Measurements from ENCODE around the gene TMCC2.

The TMCC2 gene

GRCh38 chr1:205300149-205300548, 72.4 kb downstream of the TMCC2 start:
- Histone ChIP-seq H3K27ac (ENCODE audit: low read depth, low read length) (no peak overlapping the region), H3K36me3 (ENCODE audit: control insufficient read depth, insufficient read depth, low read length) (peaks cover 19% of the 10 kb centered on the region), H3K4me1 (ENCODE audit: control insufficient read depth, insufficient read depth, low read length) (peaks cover 4% of the 10 kb centered on the region), H3K4me3 (ENCODE audit: low read length) (no peak overlapping the region), H3K27me3 (ENCODE audit: control insufficient read depth, insufficient read depth, low read length) (no peaks in the 10 kb centered on the region), H3K9ac (ENCODE audit: low read length) (no peak overlapping the region)

GRCh38 chr1:205301205-205301821, 73.6 kb downstream of the TMCC2 start:
- Histone ChIP-seq H3K36me3 (ENCODE audit: control insufficient read depth, insufficient read depth, low read length) (peaks cover 23% of the 10 kb centered on the region), H3K9ac (ENCODE audit: low read length) (no peak overlapping the region), H3K27ac (ENCODE audit: low read depth, low read length) (no peak overlapping the region), H3K27me3 (ENCODE audit: control insufficient read depth, insufficient read depth, low read length) (no peaks in the 10 kb centered on the region), H3K4me1 (ENCODE audit: control insufficient read depth, insufficient read depth, low read length) (peaks cover 4% of the 10 kb centered on the region), H3K4me3 (ENCODE audit: low read length) (no peak overlapping the region)

GRCh38 chr1:205301842-205302588, 74.3 kb downstream of the TMCC2 start:
- H3K4me3 ChIP-seq (ENCODE audit: low read length) = no peak overlapping the region
- H3K4me1 ChIP-seq (ENCODE audit: control insufficient read depth, insufficient read depth, low read length) = peaks cover 4% of the 10 kb centered on the region
- H3K36me3 ChIP-seq (ENCODE audit: control insufficient read depth, insufficient read depth, low read length) = peaks cover 23% of the 10 kb centered on the region
- no peak overlapping the region for H3K27ac ChIP-seq (ENCODE audit: low read depth, low read length)
- H3K27me3 ChIP-seq (ENCODE audit: control insufficient read depth, insufficient read depth, low read length) = no peaks in the 10 kb centered on the region
- no peak overlapping the region for H3K9ac ChIP-seq (ENCODE audit: low read length)

DNA sequence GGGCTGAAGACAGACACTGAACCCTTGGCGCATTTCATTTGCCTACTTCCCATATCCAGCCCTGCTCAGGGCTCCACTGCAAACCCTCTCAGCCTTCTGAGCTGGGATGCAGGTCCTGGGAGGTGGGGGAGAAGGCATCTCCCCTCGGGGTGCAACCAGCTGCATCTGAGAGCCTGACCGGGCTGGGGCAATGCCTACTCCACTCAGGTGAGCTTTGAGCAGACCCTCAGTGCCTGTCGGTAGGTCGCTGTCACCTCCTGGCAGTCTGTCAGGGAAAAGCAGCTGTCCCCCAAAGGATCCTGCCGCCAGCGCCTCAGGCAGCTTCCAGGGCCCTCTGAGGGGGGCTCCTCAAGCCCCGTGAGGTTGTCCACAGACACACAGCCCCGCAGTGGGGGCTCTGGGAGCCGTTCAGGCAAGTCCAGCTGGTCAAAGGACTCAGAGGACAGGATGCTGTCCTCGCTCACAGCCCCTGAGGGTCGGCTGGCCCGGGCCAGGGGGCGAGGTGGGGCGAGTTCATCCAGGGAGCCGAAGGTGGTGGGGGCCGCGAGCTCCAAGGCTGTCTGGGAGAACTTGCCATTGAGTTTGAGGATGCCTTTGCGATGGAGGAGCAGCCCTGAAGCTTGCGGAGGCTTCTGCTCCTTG, 75.6 kb downstream of the TMCC2 start:
- peaks cover 4% of the 10 kb centered on the region for H3K4me1 ChIP-seq (ENCODE audit: control insufficient read depth, insufficient read depth, low read length)
- no peak overlapping the region for H3K4me3 ChIP-seq (ENCODE audit: low read length)
- H3K27ac ChIP-seq (ENCODE audit: low read depth, low read length) = no peak overlapping the region
- no peaks in the 10 kb centered on the region for H3K27me3 ChIP-seq (ENCODE audit: control insufficient read depth, insufficient read depth, low read length)
- H3K9ac ChIP-seq (ENCODE audit: low read length) = no peak overlapping the region
- peaks cover 32% of the 10 kb centered on the region for H3K36me3 ChIP-seq (ENCODE audit: control insufficient read depth, insufficient read depth, low read length)

DNA sequence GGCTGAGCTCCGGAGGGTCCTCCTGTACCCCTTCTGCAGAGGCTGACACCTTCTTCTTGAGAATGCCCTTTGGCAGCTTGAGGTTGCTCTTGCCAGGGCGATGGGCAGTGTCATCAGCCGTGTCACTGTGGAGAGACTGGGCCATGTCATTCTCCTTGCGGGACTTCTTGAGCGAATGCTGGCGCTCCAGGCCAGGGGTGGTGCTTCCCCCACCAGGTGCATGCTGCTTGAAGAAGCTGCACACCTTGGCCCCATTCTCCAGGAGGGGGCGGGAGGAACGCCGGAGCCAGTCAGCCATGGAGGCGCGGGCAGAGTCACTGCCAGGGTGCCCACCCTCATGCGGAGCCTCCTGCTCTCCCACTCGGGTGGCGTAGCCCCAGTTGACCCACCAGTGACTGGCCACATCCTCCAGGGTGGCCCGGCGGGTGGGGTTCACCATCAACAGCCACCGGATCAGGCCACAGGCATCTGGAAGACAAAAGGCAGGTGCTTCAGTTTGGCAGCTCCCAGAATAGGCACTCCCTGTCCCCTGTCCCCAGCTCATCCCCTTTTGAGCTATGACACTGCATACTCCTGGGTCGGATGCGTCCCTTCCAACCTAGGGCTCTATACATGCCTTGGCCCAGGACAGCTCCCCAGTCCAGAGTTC, 76.4 kb downstream of the TMCC2 start:
- H3K27ac ChIP-seq (ENCODE audit: low read depth, low read length) = no peak overlapping the region
- no peak overlapping the region for H3K4me3 ChIP-seq (ENCODE audit: low read length)
- H3K36me3 ChIP-seq (ENCODE audit: control insufficient read depth, insufficient read depth, low read length) = peaks cover 32% of the 10 kb centered on the region
- peaks cover 4% of the 10 kb centered on the region for H3K4me1 ChIP-seq (ENCODE audit: control insufficient read depth, insufficient read depth, low read length)
- no peak overlapping the region for H3K9ac ChIP-seq (ENCODE audit: low read length)
- no peaks in the 10 kb centered on the region for H3K27me3 ChIP-seq (ENCODE audit: control insufficient read depth, insufficient read depth, low read length)

GRCh38 chr1:205304695-205305070, 76.9 kb downstream of the TMCC2 start:
- H3K27me3 ChIP-seq (ENCODE audit: control insufficient read depth, insufficient read depth, low read length) = no peaks in the 10 kb centered on the region
- H3K4me3 ChIP-seq (ENCODE audit: low read length) = no peak overlapping the region
- H3K36me3 ChIP-seq (ENCODE audit: control insufficient read depth, insufficient read depth, low read length) = peaks cover 32% of the 10 kb centered on the region
- H3K4me1 ChIP-seq (ENCODE audit: control insufficient read depth, insufficient read depth, low read length) = peaks cover 4% of the 10 kb centered on the region
- H3K9ac ChIP-seq (ENCODE audit: low read length) = no peak overlapping the region
- no peak overlapping the region for H3K27ac ChIP-seq (ENCODE audit: low read depth, low read length)

DNA sequence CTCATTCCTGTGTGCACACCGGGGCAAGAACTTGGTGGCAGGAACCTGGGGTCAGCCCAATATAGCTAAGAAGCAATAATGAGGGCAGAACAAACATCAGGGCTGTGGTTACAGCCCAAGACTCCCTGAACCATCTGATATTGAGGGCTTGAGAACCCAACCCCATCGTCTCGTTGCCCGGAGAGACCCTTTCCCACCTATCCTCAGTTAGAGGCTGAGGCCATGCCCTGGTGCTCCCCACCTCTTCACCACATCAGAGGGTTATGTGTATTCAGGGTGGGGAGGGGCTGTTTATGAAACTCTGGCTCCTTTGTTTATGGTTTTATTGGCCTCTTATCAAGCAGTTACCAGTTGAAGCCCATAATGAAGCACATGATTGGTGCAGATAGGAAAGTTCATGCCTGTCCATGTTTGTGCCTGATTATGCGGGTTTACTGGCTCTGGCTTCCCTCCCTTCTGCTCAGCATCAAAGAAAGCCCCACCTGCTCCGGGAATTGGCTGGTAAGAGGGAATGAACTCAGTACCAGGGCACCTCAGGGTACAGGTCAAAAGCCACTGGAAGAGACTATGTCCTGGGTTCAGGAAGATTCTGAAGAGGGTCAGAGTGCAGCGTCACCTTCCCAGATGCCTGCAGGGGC, 79.3 kb downstream of the TMCC2 start:
- H3K9ac ChIP-seq (ENCODE audit: low read length) = no peak overlapping the region

DNA sequence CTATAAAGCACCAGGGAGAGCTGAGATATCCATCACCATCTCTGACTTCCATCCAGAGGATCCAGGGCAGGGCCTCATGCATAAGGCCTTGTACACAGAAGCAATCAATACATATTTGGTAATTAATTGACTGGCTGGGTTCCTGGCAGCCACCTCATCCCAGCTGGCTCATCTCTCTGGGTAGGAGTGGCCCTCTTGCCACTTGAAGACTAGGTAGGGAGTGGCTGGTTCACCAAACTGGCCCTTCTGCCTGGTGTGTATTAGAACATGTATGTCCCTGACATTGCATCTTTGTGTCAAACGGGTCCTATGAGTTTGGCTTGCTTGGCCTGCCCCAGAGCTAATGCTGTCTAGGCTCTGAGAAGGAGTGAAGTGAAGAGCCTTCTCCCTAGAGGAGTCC, 82.0 kb downstream of the TMCC2 start:
- Histone ChIP-seq H3K9ac (ENCODE audit: low read length) (no peak overlapping the region), H3K4me1 (ENCODE audit: control insufficient read depth, insufficient read depth, low read length) (no peaks in the 10 kb centered on the region), H3K4me3 (ENCODE audit: low read length) (no peak overlapping the region), H3K27me3 (ENCODE audit: control insufficient read depth, insufficient read depth, low read length) (no peaks in the 10 kb centered on the region), H3K36me3 (ENCODE audit: control insufficient read depth, insufficient read depth, low read length) (peaks cover 30% of the 10 kb centered on the region), H3K27ac (ENCODE audit: low read depth, low read length) (no peak overlapping the region)

More for the DNA sequence above, 79.3 kb downstream of the TMCC2 start:
- Histone ChIP-seq H3K27me3 (ENCODE audit: control insufficient read depth, insufficient read depth, low read length) (no peaks in the 10 kb centered on the region), H3K36me3 (ENCODE audit: control insufficient read depth, insufficient read depth, low read length) (peaks cover 45% of the 10 kb centered on the region), H3K27ac (ENCODE audit: low read depth, low read length) (no peak overlapping the region), H3K4me1 (ENCODE audit: control insufficient read depth, insufficient read depth, low read length) (no peaks in the 10 kb centered on the region), H3K4me3 (ENCODE audit: low read length) (no peak overlapping the region)

DNA sequence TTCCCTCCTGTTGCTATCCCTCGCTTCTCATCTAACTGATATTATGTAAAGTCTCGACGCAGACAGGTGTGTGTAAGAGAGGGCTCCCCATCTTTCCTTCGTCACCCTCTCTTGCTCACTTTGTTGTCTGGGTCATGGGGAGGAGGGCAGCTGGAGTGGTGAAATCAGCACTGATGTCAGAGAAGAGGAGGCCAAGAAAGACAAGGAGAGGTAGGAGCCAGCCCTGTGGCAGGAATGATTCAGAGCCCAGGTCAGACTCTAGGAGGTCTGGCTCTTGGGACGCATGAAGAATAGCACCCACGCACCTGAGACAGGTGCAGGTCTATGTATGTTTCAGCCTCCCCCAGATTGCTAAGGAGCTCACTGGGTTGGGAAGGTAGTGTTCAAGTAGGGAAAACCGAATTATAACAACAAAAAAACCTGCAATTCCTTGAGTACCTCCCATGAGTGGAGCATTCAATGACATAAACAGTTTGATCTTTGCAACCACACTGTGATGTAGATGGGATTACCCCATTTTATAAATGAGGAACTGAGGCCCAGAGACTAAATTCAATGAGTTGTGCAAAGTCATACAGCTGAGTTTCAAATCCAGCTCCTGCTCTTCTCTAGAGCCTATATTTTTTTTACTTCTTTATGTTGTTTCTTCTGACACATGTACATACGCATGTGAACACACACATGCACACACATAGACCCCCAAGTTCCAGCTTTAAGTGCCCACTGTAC, 83.4 kb downstream of the TMCC2 start:
- Histone ChIP-seq H3K4me3 (ENCODE audit: low read length) (no peak overlapping the region), H3K9ac (ENCODE audit: low read length) (no peak overlapping the region), H3K27me3 (ENCODE audit: control insufficient read depth, insufficient read depth, low read length) (no peaks in the 10 kb centered on the region), H3K4me1 (ENCODE audit: control insufficient read depth, insufficient read depth, low read length) (no peaks in the 10 kb centered on the region), H3K27ac (ENCODE audit: low read depth, low read length) (no peak overlapping the region), H3K36me3 (ENCODE audit: control insufficient read depth, insufficient read depth, low read length) (peaks cover 22% of the 10 kb centered on the region)

- Histone ChIP-seq H3K36me3 (ENCODE audit: control insufficient read depth, insufficient read depth, low read length) (peaks cover 17% of the 10 kb centered on the region), H3K27me3 (ENCODE audit: control insufficient read depth, insufficient read depth, low read length) (no peaks in the 10 kb centered on the region), H3K4me3 (ENCODE audit: low read length) (peak overlapping the region; percentile 35), H3K27ac (ENCODE audit: low read depth, low read length) (peak overlapping the region; percentile 59), H3K4me1 (ENCODE audit: control insufficient read depth, insufficient read depth, low read length) (no peaks in the 10 kb centered on the region), H3K9ac (ENCODE audit: low read length) (peak overlapping the region; percentile 13)
Observed at GRCh38 chr1:205312866-205313562, 85.3 kb downstream of the TMCC2 start.

DNA sequence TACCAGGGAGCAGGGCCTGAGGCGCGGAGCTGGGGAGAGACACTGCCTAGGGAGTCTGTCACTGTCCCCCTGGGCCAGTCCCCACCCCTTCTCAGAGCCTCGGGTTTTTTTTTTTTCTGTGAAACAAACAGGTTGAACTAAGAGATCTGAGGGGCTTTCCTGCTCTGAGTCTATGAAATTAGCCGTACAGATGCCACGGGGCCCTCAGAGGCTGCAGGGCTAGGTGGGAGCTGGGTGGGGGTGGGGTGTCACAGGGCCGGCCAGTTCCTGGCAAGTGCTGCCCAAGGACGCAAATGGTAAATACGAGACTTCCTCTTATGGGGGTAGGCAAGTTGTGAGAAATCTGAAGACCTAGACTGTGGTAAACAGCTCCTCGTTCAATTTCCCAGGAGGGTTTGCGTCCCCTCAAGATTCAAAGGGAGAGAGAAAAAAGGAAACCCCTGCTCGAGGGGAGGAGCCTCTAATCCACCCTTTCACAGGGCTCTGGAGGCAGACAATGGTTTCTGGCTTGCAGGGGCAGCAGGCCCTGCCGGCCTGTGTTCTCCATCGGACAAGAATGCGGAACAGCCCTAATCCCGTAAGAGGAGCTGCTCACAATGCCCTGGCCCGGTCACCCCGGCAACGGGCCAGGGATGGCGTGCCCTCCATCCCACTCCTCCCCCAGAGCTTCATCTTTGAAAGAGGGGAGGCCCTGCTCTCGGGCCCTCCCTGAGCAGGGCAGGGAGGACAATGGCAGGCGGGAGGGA, 86.0 kb downstream of the TMCC2 start:
- Histone ChIP-seq H3K27ac (ENCODE audit: low read depth, low read length) (peak overlapping the region; percentile 59), H3K4me3 (ENCODE audit: low read length) (peak overlapping the region; percentile 35), H3K27me3 (ENCODE audit: control insufficient read depth, insufficient read depth, low read length) (no peaks in the 10 kb centered on the region), H3K9ac (ENCODE audit: low read length) (peak overlapping the region; percentile 13), H3K4me1 (ENCODE audit: control insufficient read depth, insufficient read depth, low read length) (no peaks in the 10 kb centered on the region), H3K36me3 (ENCODE audit: control insufficient read depth, insufficient read depth, low read length) (peaks cover 13% of the 10 kb centered on the region)
